ENCODE measurements around the gene SP4. TPM values are rescaled to one million over a fixed set of nuclear protein-coding genes. Genes with fewer than 3 reads are reported as not detected.

Gene SP4
- total and polyA plus RNA-seq, 2 experiments from 2014 or later, result 11.9 to 41.6 TPM

DNA sequence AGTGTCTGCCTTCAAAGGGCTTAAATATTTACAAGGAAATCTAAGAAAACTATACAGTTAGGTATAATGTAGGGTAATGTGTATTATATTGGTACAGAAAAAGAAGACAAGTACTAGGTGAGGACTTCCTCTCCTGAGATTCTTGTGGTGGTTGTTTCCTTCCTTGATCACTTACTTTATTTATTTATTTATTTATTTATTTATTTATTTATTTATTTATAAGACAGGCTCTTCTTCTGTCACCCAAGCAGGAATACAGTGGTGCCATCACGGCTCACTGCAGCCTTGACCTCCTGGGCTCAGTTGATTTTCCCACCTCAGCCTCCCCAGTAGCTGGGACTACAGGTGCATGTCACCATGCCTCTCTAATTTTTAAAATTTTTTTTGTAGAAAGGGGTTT is 96.8 kb downstream of the SP4 start:
- H4K20me1 ChIP-seq (replicated peaks; ENCODE audit: insufficient read depth), result no peaks in the 10 kb centered on the region
- no peak overlapping the region for H2AFZ ChIP-seq
- H3K27ac Mint-ChIP-seq, result no peak overlapping the region

GRCh38 chr7:21526007-21526406 is 98.1 kb downstream of the SP4 start:
- Histone ChIP-seq H3K27ac (ENCODE audit: low read depth) (no peak overlapping the region), H2AFZ (no peak overlapping the region), H4K20me1 (replicated peaks; ENCODE audit: insufficient read depth) (no peaks in the 10 kb centered on the region), H3K27me3 (ENCODE audit: insufficient read depth) (no peaks in the 10 kb centered on the region), H3K36me3 (ENCODE audit: insufficient read depth) (no peaks in the 10 kb centered on the region), H3K9me2 (ENCODE audit: insufficient read depth) (0 out of 2 replicates have a peak, but pooled peaks cover 3% of the 10 kb centered on the region), H3K4me3 (no peak overlapping the region), H3K4me2 (no peak overlapping the region), H3F3A (replicated peaks; ENCODE audit: low read depth) (no peaks in the 10 kb centered on the region), H3K4me1 (ENCODE audit: insufficient read depth) (no peaks in the 10 kb centered on the region), H3K79me2 (replicated peaks; ENCODE audit: insufficient read depth) (no peaks in the 10 kb centered on the region)
- H3K27me3 Mint-ChIP-seq (ENCODE audit: insufficient read depth, low read depth, poor library complexity), result peaks cover 2% of the 10 kb centered on the region
- H3K4me3 Mint-ChIP-seq, result no peak overlapping the region
- TF ChIP-seq EZH2phosphoT487 (IDR thresholded peaks at IDR 0.05; ENCODE audit: unreplicated experiment) (no peak), ZNF114 (CRISPR knock-in tag; IDR thresholded peaks at IDR 0.05) (no peak), JUNB (IDR thresholded peaks at IDR 0.05; ENCODE audit: unreplicated experiment) (no peak), CTCF (conservative IDR thresholded peaks at IDR 0.05; ENCODE audit: low read depth in 2 of 2) (peak; percentile 57 to 66)
- H3K36me3 Mint-ChIP-seq (ENCODE audit: low read depth), result peaks cover 23% of the 10 kb centered on the region
- H3K27ac Mint-ChIP-seq, result no peak overlapping the region
- no peak for ATAC-seq
- peak; percentile 51 for DNase-seq (ENCODE audit: low spot score)
- H3K9me3 Mint-ChIP-seq, result peaks cover 32% of the 10 kb centered on the region
- no peaks in the 10 kb centered on the region for H3K4me1 Mint-ChIP-seq

More for the DNA sequence above, 96.8 kb downstream of the SP4 start:
- Mint-ChIP-seq H3K27me3 (ENCODE audit: insufficient read depth, low read depth, poor library complexity) (no peaks in the 10 kb centered on the region), H3K9me3 (peaks cover 28% of the 10 kb centered on the region), H3K36me3 (ENCODE audit: low read depth) (peaks cover 23% of the 10 kb centered on the region), H3K4me1 (no peaks in the 10 kb centered on the region), H3K4me3 (no peak overlapping the region)
- Histone ChIP-seq H3K27me3 (ENCODE audit: insufficient read depth) (no peaks in the 10 kb centered on the region), H3K36me3 (ENCODE audit: insufficient read depth) (no peaks in the 10 kb centered on the region), H3K4me2 (no peak overlapping the region), H3K9me2 (ENCODE audit: insufficient read depth) (0 out of 2 replicates have a peak, but pooled peaks cover 3% of the 10 kb centered on the region), H3K4me1 (ENCODE audit: insufficient read depth) (no peaks in the 10 kb centered on the region), H3F3A (replicated peaks; ENCODE audit: low read depth) (no peaks in the 10 kb centered on the region), H3K27ac (ENCODE audit: low read depth) (no peak overlapping the region), H3K4me3 (no peak overlapping the region), H3K79me2 (replicated peaks; ENCODE audit: insufficient read depth) (no peaks in the 10 kb centered on the region)
- TF ChIP-seq JUNB (IDR thresholded peaks at IDR 0.05; ENCODE audit: unreplicated experiment), result no peak
- TF ChIP-seq ZNF331 (CRISPR knock-in tag; IDR thresholded peaks at IDR 0.05; ENCODE audit: low read depth), result no peak
- no peak for DNase-seq (ENCODE audit: low spot score)
- no peak for ATAC-seq

- H3K36me3 Mint-ChIP-seq (ENCODE audit: low read depth), result peaks cover 23% of the 10 kb centered on the region
- no peaks in the 10 kb centered on the region for H3K4me1 Mint-ChIP-seq
- Histone ChIP-seq H3F3A (replicated peaks; ENCODE audit: low read depth) (no peaks in the 10 kb centered on the region), H3K27ac (ENCODE audit: low read depth) (no peak overlapping the region), H3K9me2 (ENCODE audit: insufficient read depth) (0 out of 2 replicates have a peak, but pooled peaks cover 3% of the 10 kb centered on the region), H2AFZ (no peak overlapping the region), H3K36me3 (ENCODE audit: insufficient read depth) (no peaks in the 10 kb centered on the region), H3K4me2 (no peak overlapping the region), H4K20me1 (replicated peaks; ENCODE audit: insufficient read depth) (no peaks in the 10 kb centered on the region), H3K27me3 (ENCODE audit: insufficient read depth) (no peaks in the 10 kb centered on the region), H3K79me2 (replicated peaks; ENCODE audit: insufficient read depth) (no peaks in the 10 kb centered on the region), H3K4me3 (no peak overlapping the region), H3K4me1 (ENCODE audit: insufficient read depth) (no peaks in the 10 kb centered on the region)
- no peak overlapping the region for H3K27ac Mint-ChIP-seq
- H3K27me3 Mint-ChIP-seq (ENCODE audit: insufficient read depth, low read depth, poor library complexity), result peaks cover 2% of the 10 kb centered on the region
- H3K9me3 Mint-ChIP-seq, result peaks cover 35% of the 10 kb centered on the region
- TF ChIP-seq EZH2phosphoT487 (IDR thresholded peaks at IDR 0.05; ENCODE audit: unreplicated experiment) (no peak), REST (IDR thresholded peaks at IDR 0.05; ENCODE audit: unreplicated experiment) (no peak), ZNF114 (CRISPR knock-in tag; IDR thresholded peaks at IDR 0.05) (no peak), CTCF (conservative IDR thresholded peaks at IDR 0.05; ENCODE audit: low read depth in 2 of 2) (no peak)
- TF ChIP-seq, protein P1, sequence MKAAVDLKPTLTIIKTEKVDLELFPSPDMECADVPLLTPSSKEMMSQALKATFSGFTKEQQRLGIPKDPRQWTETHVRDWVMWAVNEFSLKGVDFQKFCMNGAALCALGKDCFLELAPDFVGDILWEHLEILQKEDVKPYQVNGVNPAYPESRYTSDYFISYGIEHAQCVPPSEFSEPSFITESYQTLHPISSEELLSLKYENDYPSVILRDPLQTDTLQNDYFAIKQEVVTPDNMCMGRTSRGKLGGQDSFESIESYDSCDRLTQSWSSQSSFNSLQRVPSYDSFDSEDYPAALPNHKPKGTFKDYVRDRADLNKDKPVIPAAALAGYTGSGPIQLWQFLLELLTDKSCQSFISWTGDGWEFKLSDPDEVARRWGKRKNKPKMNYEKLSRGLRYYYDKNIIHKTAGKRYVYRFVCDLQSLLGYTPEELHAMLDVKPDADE (IDR thresholded peaks at IDR 0.05), result no peak
- no peak overlapping the region for H3K4me3 Mint-ChIP-seq
- ATAC-seq (no peak), DNase-seq (ENCODE audit: low spot score) (no peak)
Observed at GRCh38 chr7:21526448-21526847, 98.6 kb downstream of the SP4 start.
